ENCODE data around the gene THRB.

DNA sequence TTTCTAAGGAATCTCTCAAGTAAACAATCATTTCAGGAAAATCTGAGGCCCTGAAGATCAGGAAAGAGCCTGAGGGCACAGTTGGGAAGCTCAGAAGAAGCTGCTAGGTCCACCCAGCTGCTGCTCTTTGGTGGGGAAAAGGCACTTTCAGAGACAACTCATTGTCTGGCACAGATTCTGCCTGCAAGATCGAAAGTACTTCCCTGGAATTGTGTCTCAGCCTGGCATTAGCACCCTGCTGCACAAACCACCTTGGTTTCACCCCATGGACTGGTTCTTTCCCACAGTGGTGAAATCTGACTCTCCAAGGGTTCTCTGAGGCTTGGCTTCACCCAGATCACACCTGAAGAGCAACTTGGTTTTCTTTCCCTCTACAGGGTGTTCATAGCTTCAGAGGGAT is 18.7 kb downstream of the THRB start:
- TF ChIP-seq, protein P1, sequence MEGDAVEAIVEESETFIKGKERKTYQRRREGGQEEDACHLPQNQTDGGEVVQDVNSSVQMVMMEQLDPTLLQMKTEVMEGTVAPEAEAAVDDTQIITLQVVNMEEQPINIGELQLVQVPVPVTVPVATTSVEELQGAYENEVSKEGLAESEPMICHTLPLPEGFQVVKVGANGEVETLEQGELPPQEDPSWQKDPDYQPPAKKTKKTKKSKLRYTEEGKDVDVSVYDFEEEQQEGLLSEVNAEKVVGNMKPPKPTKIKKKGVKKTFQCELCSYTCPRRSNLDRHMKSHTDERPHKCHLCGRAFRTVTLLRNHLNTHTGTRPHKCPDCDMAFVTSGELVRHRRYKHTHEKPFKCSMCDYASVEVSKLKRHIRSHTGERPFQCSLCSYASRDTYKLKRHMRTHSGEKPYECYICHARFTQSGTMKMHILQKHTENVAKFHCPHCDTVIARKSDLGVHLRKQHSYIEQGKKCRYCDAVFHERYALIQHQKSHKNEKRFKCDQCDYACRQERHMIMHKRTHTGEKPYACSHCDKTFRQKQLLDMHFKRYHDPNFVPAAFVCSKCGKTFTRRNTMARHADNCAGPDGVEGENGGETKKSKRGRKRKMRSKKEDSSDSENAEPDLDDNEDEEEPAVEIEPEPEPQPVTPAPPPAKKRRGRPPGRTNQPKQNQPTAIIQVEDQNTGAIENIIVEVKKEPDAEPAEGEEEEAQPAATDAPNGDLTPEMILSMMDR (IDR thresholded peaks at IDR 0.05), result no peak
- TF ChIP-seq POLR2A (IDR thresholded peaks at IDR 0.05), result no peak
